Urothelium cell line (cell line): ENCODE measurements around the gene LGALS8.

Experiments
- DNase-seq: peaks from one replicate; pipeline ENCODE4 v3.0.0; 2011; ENCODE audit warnings: low spot score, mixed read lengths
- FAIRE-seq: peaks from 2 replicates; lab custom pipeline; 2011; peaks lifted over from hg19 to GRCh38; lab: Jason Lieb, UNC

LGALS8 gene

GRCh38 chr1:236508593-236509027 is 15.2 kb upstream of the LGALS8 start:
- FAIRE-seq, result no peak
- DNase-seq, result no peak

GRCh38 chr1:236509203-236509602 is 14.6 kb upstream of the LGALS8 start:
- DNase-seq, result no peak
- FAIRE-seq, result no peak

GRCh38 chr1:236509647-236510401 is 14.0 kb upstream of the LGALS8 start:
- FAIRE-seq (no peak), DNase-seq (no peak)

DNA sequence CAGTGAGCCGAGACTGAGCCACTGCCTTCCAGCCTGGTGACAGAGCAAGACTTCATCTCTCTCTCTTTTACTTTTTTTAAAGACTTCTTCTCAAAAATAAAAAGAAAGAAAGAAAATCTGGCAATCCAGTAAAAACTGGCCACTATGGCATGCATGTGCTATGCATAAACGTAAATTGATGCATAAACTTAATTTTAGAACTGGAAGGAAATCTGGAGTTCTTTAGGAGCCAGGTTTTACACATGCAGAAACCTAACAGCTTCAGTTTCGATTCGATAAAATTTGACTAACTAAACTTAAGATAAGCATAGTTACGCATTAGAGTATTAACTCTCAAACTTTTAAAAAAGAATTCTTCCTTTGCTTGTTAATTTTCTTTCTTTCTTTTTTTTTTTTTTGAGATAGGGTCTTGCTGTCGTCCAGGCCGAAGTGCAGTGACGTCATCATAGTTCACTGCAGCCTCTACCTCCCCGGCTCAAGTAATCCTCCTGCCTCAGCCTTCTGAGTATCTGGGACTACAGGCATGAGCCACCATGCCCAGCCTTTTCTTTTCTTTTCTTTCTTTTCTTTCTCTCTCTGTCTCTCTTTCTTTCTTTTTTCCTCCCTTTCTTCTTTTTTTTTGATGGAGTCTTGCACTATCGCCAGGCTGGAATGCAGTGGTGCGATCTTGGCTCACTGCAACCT is 11.9 kb upstream of the LGALS8 start:
- FAIRE-seq (no peak), DNase-seq (no peak)

- DNase-seq (no peak), FAIRE-seq (no peak)
Observed at GRCh38 chr1:236514703-236515442, 8.9 kb upstream of the LGALS8 start.

GRCh38 chr1:236515443-236515958 is 8.3 kb upstream of the LGALS8 start:
- no peak for DNase-seq

GRCh38 chr1:236516929-236517704 is 6.7 kb upstream of the LGALS8 start:
- FAIRE-seq (no peak), DNase-seq (peak; percentile 33)

More at GRCh38 chr1:236515443-236515958, 8.3 kb upstream of the LGALS8 start:
- no peak for FAIRE-seq

- FAIRE-seq, result no peak
- DNase-seq, result no peak
Observed at GRCh38 chr1:236518322-236518721, 5.5 kb upstream of the LGALS8 start.

DNA sequence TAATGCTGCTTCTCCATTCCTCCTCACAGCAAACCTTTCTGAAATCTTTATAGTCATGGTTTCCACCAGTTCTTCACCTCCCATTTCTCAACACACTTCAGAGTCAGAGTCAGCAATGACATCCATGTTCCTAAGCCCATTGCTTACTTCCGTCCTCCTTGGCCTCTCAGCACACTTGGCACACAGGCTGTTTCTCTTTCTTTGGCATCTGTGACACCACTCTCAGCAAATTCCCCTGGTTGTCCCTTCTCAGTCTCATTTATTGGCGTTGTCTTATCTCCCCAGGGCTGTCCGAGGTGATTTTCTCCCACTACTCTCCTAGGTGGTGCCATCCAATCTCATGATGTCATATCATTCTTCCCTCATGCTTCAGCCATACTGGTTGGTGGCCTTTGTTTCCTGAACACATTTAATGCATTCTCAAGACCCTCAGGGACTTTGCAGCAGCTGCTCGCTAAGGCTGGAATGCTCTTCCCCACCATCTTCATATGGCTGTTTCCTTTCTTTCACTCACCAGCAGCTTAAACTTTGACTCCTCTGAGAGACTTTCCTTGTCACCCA is 3.3 kb upstream of the LGALS8 start:
- no peak for DNase-seq
- no peak for FAIRE-seq

DNA sequence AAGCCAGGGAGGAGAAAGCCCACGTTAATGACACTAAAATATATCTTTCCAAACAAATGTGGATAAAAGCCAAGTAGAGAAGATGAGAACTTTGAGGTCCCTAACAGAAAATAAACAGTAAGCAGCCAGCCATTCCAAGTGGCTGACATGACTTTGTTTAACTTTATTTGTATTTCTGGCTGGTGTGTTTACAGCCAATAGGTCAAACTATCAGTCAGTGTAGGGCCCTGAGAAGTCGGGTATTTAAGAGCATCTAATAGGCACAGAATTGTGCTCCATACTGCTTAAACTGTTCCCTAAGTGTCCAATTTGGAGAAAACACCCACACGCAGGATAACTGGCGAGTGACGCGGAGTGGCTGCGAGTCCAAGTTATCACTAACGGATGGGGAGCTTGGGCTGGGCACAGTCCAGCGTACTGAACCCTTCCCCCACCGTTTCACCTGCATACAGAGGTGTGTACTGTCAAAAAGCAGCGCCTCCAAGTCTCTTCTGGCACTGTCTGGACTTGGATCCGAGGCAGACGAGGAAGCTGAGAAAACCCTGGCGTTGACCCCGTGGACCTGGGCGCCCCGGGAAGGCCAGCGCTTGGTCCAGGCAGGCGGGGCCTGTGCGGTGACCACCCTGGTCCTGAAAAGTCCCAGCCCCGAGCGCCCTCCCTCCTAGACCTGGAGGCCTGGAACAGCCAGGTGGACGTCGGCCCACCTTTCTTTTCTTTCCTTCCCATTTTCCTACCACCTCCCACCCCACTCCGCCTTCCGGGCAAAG is 662 bp upstream of the LGALS8 start:
- no peak for DNase-seq
- FAIRE-seq, result no peak

DNA sequence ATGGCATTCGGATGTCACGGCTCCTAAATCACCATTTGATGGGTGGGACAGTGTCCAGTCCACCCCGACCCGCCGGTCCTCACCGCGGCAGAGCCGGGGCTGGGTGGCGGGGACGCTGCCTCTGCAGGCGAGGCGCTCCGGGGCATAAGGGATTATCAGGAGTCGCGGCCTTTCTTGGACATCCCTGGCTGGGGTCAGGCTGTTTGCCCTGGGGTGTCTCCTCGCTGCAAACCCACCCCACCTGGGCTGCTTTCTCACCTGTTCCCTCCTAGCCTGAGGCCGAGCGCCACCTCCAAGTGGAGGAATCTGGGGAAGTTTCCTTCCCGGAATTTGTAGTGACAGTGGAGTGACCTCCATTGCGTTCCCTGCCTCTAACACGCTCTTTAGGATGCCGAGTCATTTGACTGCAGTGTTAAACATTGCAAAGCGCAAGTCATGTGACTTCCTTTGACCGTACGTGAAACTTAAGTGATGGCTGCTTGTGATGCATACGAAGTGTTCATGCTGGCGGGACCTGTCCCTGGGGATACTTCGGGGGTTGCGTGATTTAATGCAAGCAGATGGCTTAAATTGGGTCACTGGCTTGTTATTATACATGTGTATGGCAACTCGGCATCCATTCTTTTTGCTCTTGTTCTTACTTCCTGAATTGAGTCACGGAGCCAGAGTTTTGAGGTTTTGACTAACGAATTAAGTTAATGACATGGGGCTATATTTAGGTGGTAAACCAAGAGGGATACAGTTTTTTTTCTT is 536 bp downstream of the LGALS8 start:
- DNase-seq (peak; percentile 60), FAIRE-seq (no peak)

DNA sequence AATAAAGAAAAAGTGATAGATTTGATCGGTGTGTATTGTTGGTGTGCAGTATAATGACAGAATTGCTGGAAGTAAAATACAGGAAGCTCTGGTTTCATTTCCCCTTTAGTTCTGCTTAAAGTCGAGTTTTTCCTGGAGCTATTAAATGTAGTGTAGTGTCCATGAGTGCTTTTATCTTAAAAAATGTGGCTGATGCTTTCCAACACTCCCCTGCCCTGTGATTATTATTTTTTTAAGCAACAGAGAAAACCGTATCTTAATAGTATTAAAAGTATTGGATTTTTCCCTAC is 1.1 kb downstream of the LGALS8 start:
- no peak for DNase-seq
- no peak for FAIRE-seq

GRCh38 chr1:236526079-236526478 is 2.3 kb downstream of the LGALS8 start:
- FAIRE-seq (no peak), DNase-seq (no peak)

DNA sequence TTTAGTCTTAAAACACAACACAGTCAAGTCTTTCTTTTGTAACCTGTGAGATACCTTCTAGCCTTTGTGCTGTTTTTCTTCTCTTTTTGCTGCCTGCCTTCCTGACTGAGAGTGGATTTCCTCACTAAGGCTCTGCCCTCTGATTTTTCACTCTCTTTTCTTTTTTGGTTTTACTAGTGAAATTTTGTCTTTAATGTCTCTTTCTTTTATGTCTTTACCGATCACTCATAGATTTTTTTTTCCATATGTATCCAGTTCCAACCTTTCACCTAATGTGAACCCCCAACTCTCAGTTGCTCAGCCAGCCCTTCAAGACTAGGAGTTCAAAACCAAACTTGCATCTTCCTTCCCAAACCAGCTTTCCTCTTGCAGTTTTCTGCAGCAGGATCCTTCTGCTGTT is 6.5 kb downstream of the LGALS8 start:
- FAIRE-seq (no peak), DNase-seq (no peak)

DNA sequence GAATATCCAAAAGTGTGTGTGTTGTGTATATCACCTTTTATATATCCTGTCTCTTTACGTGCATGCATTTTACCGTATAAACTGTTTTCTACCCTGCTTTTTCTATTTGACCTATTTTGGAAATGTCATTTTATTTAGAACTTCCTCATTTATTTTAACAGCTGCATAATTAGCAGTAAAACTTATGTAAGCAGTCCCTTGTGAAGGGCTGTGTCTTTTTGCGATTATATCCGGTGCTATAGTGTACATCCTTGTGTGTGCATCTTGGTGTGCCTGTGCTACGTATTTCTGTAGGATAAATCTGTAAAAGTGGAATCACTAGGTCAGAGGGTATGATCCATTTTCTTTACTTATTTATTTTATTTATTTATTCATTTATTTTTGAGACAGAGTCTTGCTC is 7.2 kb downstream of the LGALS8 start:
- FAIRE-seq (no peak), DNase-seq (no peak)

- no peak for DNase-seq
- no peak for FAIRE-seq
Observed at GRCh38 chr1:236532850-236533249, 9.1 kb downstream of the LGALS8 start.

GRCh38 chr1:236534151-236534651 is 10.4 kb downstream of the LGALS8 start:
- DNase-seq, result no peak
- FAIRE-seq, result no peak

DNA sequence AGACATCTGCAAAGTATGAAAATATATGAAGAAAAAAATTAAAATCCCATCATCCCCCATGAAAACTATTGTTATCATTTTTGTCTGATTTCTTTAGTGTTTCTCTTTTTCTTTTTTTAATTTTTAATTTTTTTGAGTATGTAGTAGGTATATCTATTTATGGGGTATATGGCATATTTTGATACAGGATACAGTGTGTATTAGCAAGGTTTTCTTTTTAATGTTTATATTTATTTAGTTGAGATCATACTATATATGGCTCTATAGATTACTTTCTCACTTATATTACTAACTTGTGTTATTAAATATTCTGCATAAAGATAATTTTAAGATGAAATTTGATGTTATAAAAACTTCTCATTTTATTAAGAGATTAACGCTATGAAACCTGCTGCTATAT is 11.4 kb downstream of the LGALS8 start:
- FAIRE-seq (no peak), DNase-seq (no peak)

DNA sequence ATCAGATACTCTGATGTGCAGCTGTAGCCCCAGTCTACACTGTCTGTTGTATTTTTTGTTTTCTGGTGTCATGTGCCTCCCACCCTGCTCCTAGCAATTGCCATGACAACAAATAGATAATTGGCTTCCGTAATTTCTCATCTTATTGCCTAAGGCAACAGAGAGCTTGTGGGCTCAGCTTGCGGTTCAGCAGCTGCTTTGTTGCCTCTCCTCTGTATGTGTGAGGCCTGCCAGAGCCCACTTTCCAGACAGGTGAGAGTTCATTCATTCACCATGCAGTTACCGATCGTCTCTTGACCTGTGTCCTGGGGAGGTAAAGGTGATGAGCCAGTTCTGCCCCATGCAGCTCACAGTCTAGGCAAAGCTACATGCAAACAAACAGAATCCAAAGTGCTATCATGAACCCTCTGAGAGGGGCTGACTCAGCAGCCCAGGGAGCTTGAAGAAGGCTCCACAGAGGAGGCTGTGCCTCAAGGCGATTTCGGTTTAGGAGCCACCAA is 11.9 kb downstream of the LGALS8 start:
- no peak for DNase-seq

More for the DNA sequence above, 11.9 kb downstream of the LGALS8 start:
- FAIRE-seq, result no peak
